B cell (primary cell): ENCODE data around the gene SORL1-AS1.

Source experiments
- ATAC-seq: fragments of 200-7000 bp; cut with Tn5 transposase; one replicate; pipeline ENCODE4 v1.10.0; 2021; ENCODE audit warnings: low read depth, mild to moderate bottlenecking, moderate number of reproducible peaks, moderate library complexity
- CTCF ChIA-PET: fragments of 350-600 bp; sonication (Branson Sonifier 250); formaldehyde crosslinking; loops from one replicate; lab custom pipeline; 2021; ENCODE audit warnings: antibody characterized with exemption, inconsistent platforms; lab: Charles Lee
- POLR2A ChIA-PET: fragments of 350-600 bp; sonication (Branson Sonifier 250); formaldehyde crosslinking; loops from one replicate; lab custom pipeline; 2021; ENCODE audit warnings: antibody characterized with exemption; lab: Charles Lee
- DNase-seq: peaks from one replicate; pipeline ENCODE4 v3.0.0; 2013
- H2AFZ ChIP-seq: 2 replicates; pipeline ENCODE4 v1.6.1; 2012; ENCODE audit warnings: mild to moderate bottlenecking, low read depth, low read length; ENCODE audit not compliant: insufficient read depth, poor library complexity, severe bottlenecking
- H3K27ac ChIP-seq, 2 donors: 1 replicate in 1 of 2; 2 replicates in 1 of 2; pipeline ENCODE4 v1.5.1; 2012 to 2013; ENCODE audit warnings: low read length in 2 of 2, mild to moderate bottlenecking in 2 of 2, moderate library complexity in 1 of 2
- H3K27me3 ChIP-seq, 4 experiments: fragments of 200-600 bp in 1 of 4; sonication (generic) in 1 of 4; replicated peaks in 1 of 4; 1 replicate in 2 of 4; 2 replicates in 2 of 4; pipeline versions ENCODE4 v1.6.1 to v1.7.0; 2013 to 2016; ENCODE audit warnings: low read length in 3 of 4, mild to moderate bottlenecking in 2 of 4, mixed read lengths in 1 of 4, moderate library complexity in 1 of 4; ENCODE audit not compliant: insufficient read depth in 4 of 4, control insufficient read depth in 3 of 4; ENCODE audit errors: control extremely low read depth in 1 of 4
- H3K36me3 ChIP-seq, 2 experiments: replicated peaks in 1 of 2; 1 replicate in 1 of 2; 2 replicates in 1 of 2; pipeline versions ENCODE4 v1.6.1 to v1.7.1; 2013; ENCODE audit warnings: low read length in 1 of 2; ENCODE audit not compliant: insufficient read depth in 2 of 2, control insufficient read depth in 1 of 2; ENCODE audit errors: control extremely low read depth in 1 of 2, extremely low read depth in 1 of 2
- H3K4me1 ChIP-seq, 2 donors: fragments of 200-600 bp in 1 of 2; sonication (generic) in 1 of 2; 1 replicate in 1 of 2; 2 replicates in 1 of 2; pipeline versions ENCODE4 v1.5.1 to v1.6.1; 2013 to 2017; ENCODE audit warnings: low read length in 2 of 2; ENCODE audit not compliant: control insufficient read depth in 2 of 2, insufficient read depth in 2 of 2
- H3K4me2 ChIP-seq: replicated peaks from 2 replicates; pipeline ENCODE3; 2012; ENCODE audit warnings: mild to moderate bottlenecking, low read depth, low read length; ENCODE audit not compliant: poor library complexity, severe bottlenecking
- H3K4me3 ChIP-seq, 5 experiments: fragments of 200-600 bp in 1 of 5; sonication (generic) in 1 of 5; 1 replicate in 3 of 5; 2 replicates in 2 of 5; pipeline versions ENCODE4 v1.5.1 to v1.7.0; 2011 to 2016; ENCODE audit warnings: low read length in 4 of 5, mild to moderate bottlenecking in 4 of 5, low read depth in 2 of 5, control low read depth in 1 of 5, moderate library complexity in 1 of 5; ENCODE audit not compliant: insufficient read depth in 1 of 5; ENCODE audit errors: control extremely low read depth in 1 of 5, extremely low read depth in 1 of 5
- H3K79me2 ChIP-seq: fragments of 200-600 bp; sonication (generic); one replicate; pipeline ENCODE4 v1.6.0; 2016; ENCODE audit warnings: low read length; ENCODE audit not compliant: control insufficient read depth, insufficient read depth
- H3K9ac ChIP-seq: fragments of 200-600 bp; sonication (generic); 2 replicates; pipeline ENCODE4 v1.6.1; 2017; ENCODE audit warnings: mild to moderate bottlenecking, low read length, moderate library complexity
- H3K9me3 ChIP-seq, 3 donors: one replicate each; pipeline versions ENCODE4 v1.6.1 to v1.7.1; 2013; ENCODE audit warnings: low read length in 2 of 3; ENCODE audit not compliant: control insufficient read depth in 2 of 3, insufficient read depth in 1 of 3; ENCODE audit errors: control extremely low read depth in 1 of 3
- H4K20me1 ChIP-seq: 2 replicates; pipeline ENCODE4 v1.6.0; 2012; ENCODE audit warnings: mild to moderate bottlenecking, low read length; ENCODE audit not compliant: insufficient read depth, control insufficient read depth, poor library complexity, severe bottlenecking
- H3K27ac Mint-ChIP-seq: one replicate; pipeline ENCODE4 v1.8.0; 2021; ENCODE audit warnings: mixed read lengths
- H3K27me3 Mint-ChIP-seq: one replicate; pipeline ENCODE4 v1.8.0; 2021; ENCODE audit warnings: mixed read lengths
- H3K4me1 Mint-ChIP-seq: one replicate; pipeline ENCODE4 v1.8.0; 2021; ENCODE audit warnings: mixed read lengths
- H3K4me3 Mint-ChIP-seq: one replicate; pipeline ENCODE4 v1.8.0; 2021; ENCODE audit warnings: mixed read lengths
- H3K9me3 Mint-ChIP-seq: one replicate; pipeline ENCODE4 v1.8.0; 2022; ENCODE audit warnings: mixed read lengths; ENCODE audit not compliant: insufficient read depth
- EZH2 ChIP-seq: IDR thresholded peaks from 2 replicates; pipeline ENCODE4 v1.6.1; 2012; ENCODE audit warnings: borderline replicate concordance, low read depth, mild to moderate bottlenecking, moderate library complexity, low read length; ENCODE audit not compliant: insufficient read depth, poor library complexity, severe bottlenecking
- WGBS: methylation state at CpG from one replicate; pipeline ENCODE4 v1.1.5; 2013; ENCODE audit warnings: missing lambda C conversion rate; ENCODE audit not compliant: insufficient coverage; 5-methylcytosine and 5-hydroxymethylcytosine counted together
- intact Hi-C: fragments of 100-400 bp; cut with micrococcal nuclease; formaldehyde crosslinking; loops from one replicate; pipeline ENCODE4 v1.10.0; 2022
- TF ChIP-seq, protein P1 (sequence below): fragments of 200-600 bp; IDR thresholded peaks from one replicate; pipeline ENCODE4 v1.8.0; 2022; ENCODE audit warnings: antibody characterized with exemption, mild to moderate bottlenecking

The SORL1-AS1 gene

DNA sequence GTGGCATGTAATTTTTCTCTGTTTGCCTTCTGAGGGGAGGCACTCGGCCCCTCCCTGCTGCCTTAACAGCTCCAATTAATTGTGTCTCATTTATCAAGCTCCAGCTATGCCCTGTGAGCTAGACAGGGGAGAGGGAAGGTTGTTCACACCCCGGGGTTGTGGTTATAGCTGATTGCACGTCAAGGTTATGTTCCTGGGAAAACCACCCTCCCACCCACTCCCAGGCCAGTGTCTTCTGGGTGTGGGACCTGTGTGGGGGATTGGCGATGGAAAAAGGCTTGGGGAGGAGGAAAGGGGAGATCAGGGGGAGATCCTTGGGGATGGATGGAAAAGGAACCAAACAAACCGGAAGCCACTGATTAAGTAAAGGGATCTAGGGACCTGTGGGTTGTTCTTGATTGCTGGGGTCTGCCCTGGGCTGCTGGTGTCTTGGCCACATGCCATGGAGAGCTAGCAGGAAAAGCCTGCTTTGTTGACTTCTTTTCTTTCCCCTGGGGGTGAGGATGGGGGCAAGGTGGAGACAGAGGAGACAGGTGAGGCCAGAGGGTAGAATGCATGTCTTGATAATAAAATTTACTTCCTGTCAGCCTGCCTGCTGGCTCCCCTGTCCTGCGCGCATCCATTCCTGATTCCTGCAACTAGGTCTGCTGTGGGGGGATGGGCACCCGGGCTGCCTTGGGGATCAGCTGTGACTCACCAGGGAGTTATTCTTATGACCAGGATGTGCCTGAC is 13.5 kb upstream of the SORL1-AS1 start:
- Histone ChIP-seq H3K27me3 (no peaks in the 10 kb centered on the region), H3K27ac (peak overlapping the region in 1 of 2 donors; percentile 0), H3K9me3 (no peaks in the 10 kb centered on the region), H3K4me1 (peaks cover 73 to 78% of the 10 kb centered on the region in 2 donors), H4K20me1 (peaks cover 19% of the 10 kb centered on the region), H2AFZ (peak overlapping the region; percentile 12), H3K79me2 (peaks cover 76% of the 10 kb centered on the region), H3K4me2 (peak overlapping the region; percentile 59), H3K9ac (no peak overlapping the region), H3K4me3 (peak overlapping the region in 1 of 5 experiments; percentile 21), H3K36me3 (peaks cover 0 to 9% of the 10 kb centered on the region in 2 experiments)
- ChIA-PET POLR2A (interaction anchor here (0.6 to 1.8 kb wide), 4 partner anchors 11 to 47 kb away, joined by 3 to 6 read pairs (median 4); no protein-coding TSS in a partner anchor), CTCF (interaction anchor here (1.6 to 5.8 kb wide), 4 partner anchors 15 to 144 kb away, joined by 6 to 29 read pairs (median 6); partner anchors contain the start of genes SORL1 and SORL1-AS1)
- no peaks in the 10 kb centered on the region for H3K27me3 Mint-ChIP-seq
- DNase-seq (peak; percentile 42), ATAC-seq (peak; percentile 6)
- peak overlapping the region; percentile 71 for H3K4me3 Mint-ChIP-seq
- intact Hi-C loops, result loop anchor here (2.0 to 5.0 kb wide), 2 partner anchors 13 to 126 kb away; partner anchors contain the start of genes SORL1 and SORL1-AS1
- peak overlapping the region; percentile 82 for H3K27ac Mint-ChIP-seq
- WGBS, result 42% methylated on average over 5 of the region's 8 CpGs
- no peaks in the 10 kb centered on the region for H3K9me3 Mint-ChIP-seq
- TF ChIP-seq EZH2, result no peak
- TF ChIP-seq, protein P1, sequence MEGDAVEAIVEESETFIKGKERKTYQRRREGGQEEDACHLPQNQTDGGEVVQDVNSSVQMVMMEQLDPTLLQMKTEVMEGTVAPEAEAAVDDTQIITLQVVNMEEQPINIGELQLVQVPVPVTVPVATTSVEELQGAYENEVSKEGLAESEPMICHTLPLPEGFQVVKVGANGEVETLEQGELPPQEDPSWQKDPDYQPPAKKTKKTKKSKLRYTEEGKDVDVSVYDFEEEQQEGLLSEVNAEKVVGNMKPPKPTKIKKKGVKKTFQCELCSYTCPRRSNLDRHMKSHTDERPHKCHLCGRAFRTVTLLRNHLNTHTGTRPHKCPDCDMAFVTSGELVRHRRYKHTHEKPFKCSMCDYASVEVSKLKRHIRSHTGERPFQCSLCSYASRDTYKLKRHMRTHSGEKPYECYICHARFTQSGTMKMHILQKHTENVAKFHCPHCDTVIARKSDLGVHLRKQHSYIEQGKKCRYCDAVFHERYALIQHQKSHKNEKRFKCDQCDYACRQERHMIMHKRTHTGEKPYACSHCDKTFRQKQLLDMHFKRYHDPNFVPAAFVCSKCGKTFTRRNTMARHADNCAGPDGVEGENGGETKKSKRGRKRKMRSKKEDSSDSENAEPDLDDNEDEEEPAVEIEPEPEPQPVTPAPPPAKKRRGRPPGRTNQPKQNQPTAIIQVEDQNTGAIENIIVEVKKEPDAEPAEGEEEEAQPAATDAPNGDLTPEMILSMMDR, result no peak
- peaks cover 85% of the 10 kb centered on the region for H3K4me1 Mint-ChIP-seq

GRCh38 chr11:121465709-121466062 is 12.9 kb upstream of the SORL1-AS1 start:
- ATAC-seq (no peak), DNase-seq (no peak)
- peaks cover 73% of the 10 kb centered on the region for H3K79me2 ChIP-seq
- H3K9ac ChIP-seq, result no peak overlapping the region
- no peaks in the 10 kb centered on the region for H3K9me3 Mint-ChIP-seq
- no peak for TF ChIP-seq EZH2
- TF ChIP-seq, protein P1, result no peak
- H3K36me3 ChIP-seq, result peaks cover 0 to 4% of the 10 kb centered on the region in 2 experiments
- no peak overlapping the region for H2AFZ ChIP-seq
- no peaks in the 10 kb centered on the region for H3K9me3 ChIP-seq
- peaks cover 73 to 80% of the 10 kb centered on the region in 2 donors for H3K4me1 ChIP-seq
- peaks cover 89% of the 10 kb centered on the region for H3K4me1 Mint-ChIP-seq
- peak overlapping the region in 1 of 2 donors; percentile 0 for H3K27ac ChIP-seq
- H3K27me3 Mint-ChIP-seq, result no peaks in the 10 kb centered on the region
- peak overlapping the region; percentile 82 for H3K27ac Mint-ChIP-seq
- ChIA-PET POLR2A (interaction anchor here (1.8 kb wide), 1 partner anchor 14 kb away, joined by 4 read pairs; no protein-coding TSS in a partner anchor), CTCF (interaction anchor here (0.9 to 5.8 kb wide), 4 partner anchors 14 to 144 kb away, joined by 3 to 29 read pairs (median 4); partner anchors contain the start of genes SORL1 and SORL1-AS1)
- no peaks in the 10 kb centered on the region for H3K27me3 ChIP-seq
- WGBS, result 71% methylated on average over 8 of the region's 8 CpGs
- peak overlapping the region; percentile 59 for H3K4me2 ChIP-seq
- H3K4me3 Mint-ChIP-seq, result peak overlapping the region; percentile 71
- intact Hi-C loops, result loop anchor here (2.0 to 5.0 kb wide), 2 partner anchors 13 to 127 kb away; partner anchors contain the start of genes SORL1 and SORL1-AS1
- peaks cover 19% of the 10 kb centered on the region for H4K20me1 ChIP-seq
- H3K4me3 ChIP-seq, result no peak overlapping the region
